ENCODE results near the gene ARL11. TPM values are rescaled to one million over a fixed set of nuclear protein-coding genes. Genes with fewer than 3 reads are reported as not detected.

The ARL11 gene
- total RNA-seq: under 1 TPM; 0.20 to 0.87 (median 0.25) TPM

DNA sequence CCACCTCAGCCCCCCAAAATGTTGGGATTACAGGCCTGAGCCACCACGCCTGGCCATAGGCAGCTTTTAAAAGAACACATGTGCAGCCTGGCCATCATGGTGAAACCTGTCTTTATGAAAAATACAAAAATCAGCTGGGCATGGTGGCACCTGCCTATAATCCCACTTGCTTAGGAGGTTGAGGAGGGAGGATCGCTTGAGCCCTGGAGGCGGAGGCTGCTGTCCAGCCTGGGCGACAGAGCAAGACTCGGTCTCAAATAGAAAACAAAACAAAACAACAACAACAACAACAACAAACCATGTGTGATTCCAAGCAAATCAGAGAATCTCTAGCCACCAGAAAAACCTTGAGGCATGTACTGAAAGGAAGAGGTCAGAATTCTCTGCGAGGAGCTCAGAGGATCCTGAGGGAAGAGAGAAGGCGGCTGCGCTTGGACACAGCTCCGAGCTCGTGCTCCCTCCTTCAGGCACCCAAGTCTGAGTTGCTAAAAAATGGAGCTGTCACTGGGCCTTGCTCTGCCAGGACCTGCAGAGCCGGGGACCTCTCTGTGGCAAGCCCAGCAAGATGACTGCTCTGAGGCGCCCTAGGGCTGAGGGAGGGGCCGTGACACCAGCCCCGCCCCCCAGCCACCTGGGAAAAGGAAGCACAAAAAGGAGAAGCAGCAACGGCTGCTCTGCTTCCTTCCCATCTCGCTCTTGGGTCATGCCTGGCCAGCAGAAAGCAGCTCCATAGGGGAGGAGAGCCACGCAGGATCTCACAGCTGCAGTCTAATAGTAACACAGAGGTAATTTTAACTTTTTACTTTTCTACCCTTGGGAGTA is at the start of gene ARL11:
ARL11 (plus strand) TSS at position 677 of the 822 bp plus-strand sequence. CDS start 1,941 bp downstream, outside the sequence.
- Histone ChIP-seq H3K9me3 (no peaks in the 10 kb centered on the region), H3K27ac (peak within 1 kb of the TSS in 1 of 4 donors; percentile 4), H3K4me3 (peak within 1 kb of the TSS in 2 of 4 donors; percentile 22 to 27), H3K4me1 (peaks cover 0 to 6% (median 0%) of the 10 kb centered on the region in 4 donors), H3K36me3 (no peaks in the 10 kb centered on the region), H3K27me3 (no peaks in the 10 kb centered on the region)
- TF ChIP-seq POLR2A (IDR thresholded peaks at IDR 0.05): no peak
- TF ChIP-seq, protein P1, sequence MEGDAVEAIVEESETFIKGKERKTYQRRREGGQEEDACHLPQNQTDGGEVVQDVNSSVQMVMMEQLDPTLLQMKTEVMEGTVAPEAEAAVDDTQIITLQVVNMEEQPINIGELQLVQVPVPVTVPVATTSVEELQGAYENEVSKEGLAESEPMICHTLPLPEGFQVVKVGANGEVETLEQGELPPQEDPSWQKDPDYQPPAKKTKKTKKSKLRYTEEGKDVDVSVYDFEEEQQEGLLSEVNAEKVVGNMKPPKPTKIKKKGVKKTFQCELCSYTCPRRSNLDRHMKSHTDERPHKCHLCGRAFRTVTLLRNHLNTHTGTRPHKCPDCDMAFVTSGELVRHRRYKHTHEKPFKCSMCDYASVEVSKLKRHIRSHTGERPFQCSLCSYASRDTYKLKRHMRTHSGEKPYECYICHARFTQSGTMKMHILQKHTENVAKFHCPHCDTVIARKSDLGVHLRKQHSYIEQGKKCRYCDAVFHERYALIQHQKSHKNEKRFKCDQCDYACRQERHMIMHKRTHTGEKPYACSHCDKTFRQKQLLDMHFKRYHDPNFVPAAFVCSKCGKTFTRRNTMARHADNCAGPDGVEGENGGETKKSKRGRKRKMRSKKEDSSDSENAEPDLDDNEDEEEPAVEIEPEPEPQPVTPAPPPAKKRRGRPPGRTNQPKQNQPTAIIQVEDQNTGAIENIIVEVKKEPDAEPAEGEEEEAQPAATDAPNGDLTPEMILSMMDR (IDR thresholded peaks at IDR 0.05): no peak
- peak in 1 of 2 donors; percentile 46 for TF ChIP-seq EP300 (IDR thresholded peaks at IDR 0.05)
- WGBS, 2 donors: 50 to 59% methylated on average over 17 of the region's 17 CpGs
- DNase-seq (ENCODE audit: low spot score in 2 of 2): peak; percentile 45 to 52

- no peaks in the 10 kb centered on the region for H3K27me3 ChIP-seq
- no peak for DNase-seq (ENCODE audit: low spot score in 2 of 2)
- H3K36me3 ChIP-seq: peaks cover 0 to 36% (median 0%) of the 10 kb centered on the region in 3 donors
- no peaks in the 10 kb centered on the region for H3K9me3 ChIP-seq
- WGBS, 2 donors: 84 to 87% methylated on average over 3 of the region's 3 CpGs
- TF ChIP-seq, protein P1 (IDR thresholded peaks at IDR 0.05): no peak
- TF ChIP-seq EP300 (IDR thresholded peaks at IDR 0.05) (no peak), POLR2A (IDR thresholded peaks at IDR 0.05) (no peak)
- peaks cover 0 to 12% (median 0%) of the 10 kb centered on the region in 4 donors for H3K4me1 ChIP-seq
- H3K27ac ChIP-seq: no peak overlapping the region
- H3K4me3 ChIP-seq: no peak overlapping the region
Measured at GRCh38 chr13:49579501-49579900, 48.8 kb upstream of the ARL11 start.

GRCh38 chr13:49580980-49581680 is 47.2 kb upstream of the ARL11 start:
- no peak for TF ChIP-seq EP300 (IDR thresholded peaks at IDR 0.05)
- no peak for TF ChIP-seq POLR2A (IDR thresholded peaks at IDR 0.05)
- TF ChIP-seq, protein P1 (IDR thresholded peaks at IDR 0.05): no peak
- WGBS, 2 donors: 88 to 89% methylated on average over 5 of the region's 5 CpGs
- peaks cover 0 to 19% (median 1%) of the 10 kb centered on the region in 4 donors for H3K4me1 ChIP-seq

DNA sequence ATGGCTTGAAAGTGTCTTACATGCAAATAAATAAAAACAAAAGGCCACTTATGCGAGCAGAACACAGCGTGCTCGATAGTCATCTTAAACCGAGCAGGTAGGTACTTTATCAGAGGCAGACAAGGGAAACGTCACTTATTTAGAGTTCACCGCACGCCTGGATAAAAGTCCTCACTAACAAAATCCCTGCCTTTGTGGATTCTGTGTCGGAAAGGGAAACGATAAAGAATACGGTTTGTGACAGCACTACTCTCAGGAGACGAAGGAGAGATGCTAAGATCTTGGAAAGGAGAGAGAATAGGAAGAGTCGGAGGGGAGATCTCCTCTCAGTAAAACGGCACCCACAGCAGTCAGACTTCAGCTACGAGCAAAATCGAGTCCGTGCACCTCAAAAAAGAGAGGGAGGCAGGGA is 43.5 kb upstream of the ARL11 start:
- Histone ChIP-seq H3K27ac (peak overlapping the region in 3 of 4 donors; percentile 69 to 84 (median 80)), H3K4me3 (peak overlapping the region; percentile 65 to 93 (median 84)), H3K4me1 (peaks cover 0 to 21% (median 2%) of the 10 kb centered on the region in 4 donors), H3K27me3 (no peaks in the 10 kb centered on the region), H3K36me3 (peaks cover 0 to 20% (median 0%) of the 10 kb centered on the region in 3 donors), H3K9me3 (no peaks in the 10 kb centered on the region)
- TF ChIP-seq POLR2A (IDR thresholded peaks at IDR 0.05): no peak
- TF ChIP-seq EP300 (IDR thresholded peaks at IDR 0.05): no peak
- TF ChIP-seq, protein P1 (IDR thresholded peaks at IDR 0.05): no peak
- DNase-seq (ENCODE audit: low spot score in 2 of 2): no peak
- 0% methylated on average over 16 of the region's 16 CpGs for WGBS, 2 donors

More at GRCh38 chr13:49580980-49581680, 47.2 kb upstream of the ARL11 start:
- DNase-seq (ENCODE audit: low spot score in 2 of 2): no peak
- peaks cover 0 to 36% (median 0%) of the 10 kb centered on the region in 3 donors for H3K36me3 ChIP-seq
- no peaks in the 10 kb centered on the region for H3K27me3 ChIP-seq
- H3K9me3 ChIP-seq: no peaks in the 10 kb centered on the region
- H3K27ac ChIP-seq: no peak overlapping the region
- H3K4me3 ChIP-seq: no peak overlapping the region
